Keratinocyte (primary cell): Measurements from ENCODE around the gene CAPZA1.

Experiments
- CTCF ChIP-seq, 3 experiments: IDR thresholded peaks in 1 of 3; conservative IDR thresholded peaks in 1 of 3; optimal IDR thresholded peaks in 1 of 3; 2 replicates in 2 of 3; 3 replicates in 1 of 3; pipeline versions ENCODE3 to v1.5.1; 2011; ENCODE audit warnings: low read length in 3 of 3, mild to moderate bottlenecking in 3 of 3, moderate library complexity in 2 of 3, control low read depth in 1 of 3, inconsistent platforms in 1 of 3; ENCODE audit not compliant: insufficient read depth in 2 of 3; ENCODE audit errors: extremely low read depth in 1 of 3
- EZH2 ChIP-seq: IDR thresholded peaks from one replicate; pipeline ENCODE4 v1.6.1; 2012; ENCODE audit warnings: inconsistent platforms, mild to moderate bottlenecking, low read length, moderate library complexity

GRCh38 chr1:112697781-112698201, 78.2 kb downstream of the CAPZA1 start:
- no peak for TF ChIP-seq CTCF (optimal IDR thresholded peaks at IDR 0.05 in 1 of 3, IDR thresholded peaks at IDR 0.05 in 1 of 3, conservative IDR thresholded peaks at IDR 0.05 in 1 of 3; ENCODE audit: extremely low read depth in 1 of 3, insufficient read depth in 2 of 3, low read length in 3 of 3)
- no peak for TF ChIP-seq EZH2
